ENCODE measurements around the gene GRM8.
"Not testable (repeated sequence)": the region's sequence is repeated elsewhere in the genome, so short reads cannot be mapped to it uniquely, and the experiment has no call there.

The GRM8 gene

GRCh38 chr7:126881908-126882307 is 370.8 kb downstream of the GRM8 start:
- not testable (repeated sequence) for H3K27me3 ChIP-seq (ENCODE audit: insufficient read depth, insufficient read length); H3K9ac ChIP-seq (ENCODE audit: insufficient read length, low read depth); H3K4me1 ChIP-seq (ENCODE audit: insufficient read depth, insufficient read length); H3K4me3 ChIP-seq (ENCODE audit: insufficient read length, low read depth); H3K9me3 ChIP-seq (ENCODE audit: insufficient read depth, low read length); DNase-seq (ENCODE audit: low read depth, low spot score); H3K36me3 ChIP-seq (ENCODE audit: insufficient read depth, insufficient read length, low read length)

DNA sequence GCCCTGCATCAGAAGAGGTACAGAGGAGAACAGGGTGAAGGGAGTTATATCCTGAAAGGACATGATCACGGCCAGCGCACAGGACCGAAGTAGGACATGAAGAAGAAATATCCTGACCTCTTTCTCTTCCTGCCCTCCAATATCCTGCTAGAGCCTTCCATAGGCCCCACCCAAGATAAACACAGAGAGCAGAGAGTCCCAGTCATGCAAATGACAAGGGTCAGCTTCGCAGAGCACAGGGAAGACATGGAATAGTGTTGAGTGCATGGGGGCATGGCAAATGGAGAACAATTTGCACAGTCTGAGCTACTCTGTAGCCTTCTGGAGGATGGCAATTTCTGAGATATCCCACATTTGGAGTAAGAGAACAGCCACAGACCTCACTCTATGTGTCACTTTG is 371.4 kb downstream of the GRM8 start:
- Histone ChIP-seq H3K4me3 (ENCODE audit: insufficient read length, low read depth) (no peak overlapping the region), H3K4me1 (ENCODE audit: insufficient read depth, insufficient read length) (no peaks in the 10 kb centered on the region), H3K36me3 (ENCODE audit: insufficient read depth, insufficient read length, low read length) (no peaks in the 10 kb centered on the region), H3K27me3 (ENCODE audit: insufficient read depth, insufficient read length) (no peaks in the 10 kb centered on the region), H3K9me3 (ENCODE audit: insufficient read depth, low read length) (no peaks in the 10 kb centered on the region), H3K9ac (ENCODE audit: insufficient read length, low read depth) (no peak overlapping the region)
- DNase-seq (ENCODE audit: low read depth, low spot score): no peak
- no peak for TF ChIP-seq YY1 (IDR thresholded peaks at IDR 0.05; ENCODE audit: insufficient read depth, insufficient read length)
- no peak for TF ChIP-seq SUZ12 (IDR thresholded peaks at IDR 0.05; ENCODE audit: extremely low read depth, insufficient read depth, insufficient read length)
- TF ChIP-seq ZNF274 (IDR thresholded peaks at IDR 0.05; ENCODE audit: low read depth, low read length): no peak

DNA sequence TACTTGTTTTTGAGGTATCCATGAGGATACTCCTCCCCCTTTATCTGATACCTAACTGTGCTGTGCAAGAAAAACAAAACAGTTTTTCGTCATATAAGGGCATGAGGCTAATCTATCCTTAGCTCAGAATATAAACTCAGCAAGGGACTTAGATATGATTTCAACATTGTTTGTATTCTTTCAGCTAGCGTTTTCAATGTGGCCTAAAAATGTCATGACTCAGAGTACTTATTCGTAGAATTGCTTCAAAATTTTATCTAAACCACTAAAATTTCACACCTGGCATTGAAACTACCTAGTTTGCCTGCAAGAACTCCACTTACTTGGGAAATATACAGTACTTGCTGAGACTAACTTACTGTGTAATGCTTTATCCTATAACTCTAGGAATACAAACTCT is 376.2 kb downstream of the GRM8 start:
- H3K4me3 ChIP-seq (ENCODE audit: insufficient read length, low read depth); H3K27me3 ChIP-seq (ENCODE audit: insufficient read depth, insufficient read length); H3K9ac ChIP-seq (ENCODE audit: insufficient read length, low read depth); H3K36me3 ChIP-seq (ENCODE audit: insufficient read depth, insufficient read length, low read length); H3K9me3 ChIP-seq (ENCODE audit: insufficient read depth, low read length); DNase-seq (ENCODE audit: low read depth, low spot score); H3K4me1 ChIP-seq (ENCODE audit: insufficient read depth, insufficient read length): not testable (repeated sequence)

GRCh38 chr7:126856691-126857291 is 395.9 kb downstream of the GRM8 start:
- Histone ChIP-seq H3K9ac (ENCODE audit: insufficient read length, low read depth) (no peak overlapping the region), H3K36me3 (ENCODE audit: insufficient read depth, insufficient read length, low read length) (no peaks in the 10 kb centered on the region), H3K4me3 (ENCODE audit: insufficient read length, low read depth) (no peak overlapping the region), H3K27me3 (ENCODE audit: insufficient read depth, insufficient read length) (no peaks in the 10 kb centered on the region), H3K4me1 (ENCODE audit: insufficient read depth, insufficient read length) (no peaks in the 10 kb centered on the region), H3K9me3 (ENCODE audit: insufficient read depth, low read length) (no peaks in the 10 kb centered on the region)
- TF ChIP-seq ZNF274 (IDR thresholded peaks at IDR 0.05; ENCODE audit: low read depth, low read length) (no peak), YY1 (IDR thresholded peaks at IDR 0.05; ENCODE audit: insufficient read depth, insufficient read length) (no peak), SUZ12 (IDR thresholded peaks at IDR 0.05; ENCODE audit: extremely low read depth, insufficient read depth, insufficient read length) (no peak)
- DNase-seq (ENCODE audit: low read depth, low spot score): peak; percentile 33

DNA sequence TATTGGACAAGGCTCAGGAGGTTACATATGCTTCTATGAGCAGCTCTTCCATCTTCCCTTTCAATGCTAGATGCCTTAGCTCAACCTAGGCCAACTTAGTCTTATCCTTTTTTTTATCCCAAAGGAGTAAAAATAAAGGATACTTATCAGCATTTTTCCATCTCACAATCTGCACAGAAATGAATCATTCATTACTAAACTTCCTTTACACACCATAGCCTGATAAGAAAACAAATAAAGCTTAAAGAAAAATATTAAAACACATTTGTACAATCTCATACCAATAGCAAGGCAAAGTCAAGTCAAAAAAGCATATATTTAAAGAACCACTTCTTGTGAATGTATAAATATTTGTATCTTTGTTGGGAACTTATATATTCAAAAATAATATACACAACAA is 407.4 kb downstream of the GRM8 start:
- no peak for TF ChIP-seq ZNF274 (IDR thresholded peaks at IDR 0.05; ENCODE audit: low read depth, low read length)
- TF ChIP-seq SUZ12 (IDR thresholded peaks at IDR 0.05; ENCODE audit: extremely low read depth, insufficient read depth, insufficient read length): no peak
- Histone ChIP-seq H3K9me3 (ENCODE audit: insufficient read depth, low read length) (no peaks in the 10 kb centered on the region), H3K27me3 (ENCODE audit: insufficient read depth, insufficient read length) (no peaks in the 10 kb centered on the region), H3K4me3 (ENCODE audit: insufficient read length, low read depth) (no peak overlapping the region), H3K4me1 (ENCODE audit: insufficient read depth, insufficient read length) (no peaks in the 10 kb centered on the region), H3K9ac (ENCODE audit: insufficient read length, low read depth) (no peak overlapping the region), H3K36me3 (ENCODE audit: insufficient read depth, insufficient read length, low read length) (no peaks in the 10 kb centered on the region)
- no peak for DNase-seq (ENCODE audit: low read depth, low spot score)

DNA sequence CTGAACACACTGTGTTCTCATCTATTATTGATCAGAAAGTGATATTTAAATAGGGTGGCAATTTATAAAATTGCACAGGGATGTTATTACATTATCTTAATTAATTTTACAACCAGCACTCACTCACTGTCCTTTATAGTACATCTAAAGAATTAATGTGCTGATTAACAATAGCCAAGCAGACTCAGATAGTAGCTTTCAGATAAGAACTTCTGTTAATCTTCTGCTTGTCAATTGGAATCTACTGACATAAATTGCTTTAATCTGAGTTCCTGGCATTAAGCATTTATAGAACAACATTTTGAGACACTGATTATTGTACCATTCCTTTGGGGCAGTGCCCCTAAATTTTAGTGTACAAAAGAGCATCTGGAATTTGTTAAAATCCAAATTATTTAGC is 408.9 kb downstream of the GRM8 start:
- Histone ChIP-seq H3K36me3 (ENCODE audit: insufficient read depth, insufficient read length, low read length) (no peaks in the 10 kb centered on the region), H3K27me3 (ENCODE audit: insufficient read depth, insufficient read length) (no peaks in the 10 kb centered on the region), H3K9me3 (ENCODE audit: insufficient read depth, low read length) (no peaks in the 10 kb centered on the region), H3K4me3 (ENCODE audit: insufficient read length, low read depth) (no peak overlapping the region), H3K9ac (ENCODE audit: insufficient read length, low read depth) (no peak overlapping the region), H3K4me1 (ENCODE audit: insufficient read depth, insufficient read length) (no peaks in the 10 kb centered on the region)
- TF ChIP-seq YY1 (IDR thresholded peaks at IDR 0.05; ENCODE audit: insufficient read depth, insufficient read length) (no peak), ZNF274 (IDR thresholded peaks at IDR 0.05; ENCODE audit: low read depth, low read length) (no peak), SUZ12 (IDR thresholded peaks at IDR 0.05; ENCODE audit: extremely low read depth, insufficient read depth, insufficient read length) (no peak)
- DNase-seq (ENCODE audit: low read depth, low spot score): no peak

DNA sequence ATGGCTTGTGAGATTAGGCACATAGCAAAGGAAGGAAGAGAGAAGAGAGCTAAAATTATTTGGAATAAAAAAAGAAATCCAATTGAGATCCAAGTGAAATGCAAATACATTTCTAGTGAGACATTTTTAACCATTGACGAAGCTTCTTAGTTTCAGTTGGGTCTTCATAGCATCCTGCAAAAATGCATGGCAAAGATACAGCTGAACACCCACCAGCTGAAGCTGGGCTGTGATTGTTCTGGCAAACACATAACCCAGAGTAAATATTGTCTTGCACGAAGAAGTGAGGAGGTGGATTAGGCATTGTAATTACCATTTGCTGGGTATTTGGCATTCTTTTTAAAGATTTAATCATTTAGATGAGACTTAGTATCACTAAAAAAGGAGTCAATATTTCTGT is 409.4 kb downstream of the GRM8 start:
- no peak overlapping the region for H3K9ac ChIP-seq (ENCODE audit: insufficient read length, low read depth)
- no peak for DNase-seq (ENCODE audit: low read depth, low spot score)
- H3K27me3 ChIP-seq (ENCODE audit: insufficient read depth, insufficient read length): no peaks in the 10 kb centered on the region
- H3K4me3 ChIP-seq (ENCODE audit: insufficient read length, low read depth): no peak overlapping the region
- H3K36me3 ChIP-seq (ENCODE audit: insufficient read depth, insufficient read length, low read length): no peaks in the 10 kb centered on the region
- no peaks in the 10 kb centered on the region for H3K9me3 ChIP-seq (ENCODE audit: insufficient read depth, low read length)
- H3K4me1 ChIP-seq (ENCODE audit: insufficient read depth, insufficient read length): no peaks in the 10 kb centered on the region
- TF ChIP-seq YY1 (IDR thresholded peaks at IDR 0.05; ENCODE audit: insufficient read depth, insufficient read length): no peak
- no peak for TF ChIP-seq SUZ12 (IDR thresholded peaks at IDR 0.05; ENCODE audit: extremely low read depth, insufficient read depth, insufficient read length)
- TF ChIP-seq ZNF274 (IDR thresholded peaks at IDR 0.05; ENCODE audit: low read depth, low read length): no peak

GRCh38 chr7:126842451-126842850 is 410.3 kb downstream of the GRM8 start:
- Histone ChIP-seq H3K4me1 (ENCODE audit: insufficient read depth, insufficient read length) (no peaks in the 10 kb centered on the region), H3K9ac (ENCODE audit: insufficient read length, low read depth) (no peak overlapping the region), H3K36me3 (ENCODE audit: insufficient read depth, insufficient read length, low read length) (no peaks in the 10 kb centered on the region), H3K27me3 (ENCODE audit: insufficient read depth, insufficient read length) (no peaks in the 10 kb centered on the region), H3K4me3 (ENCODE audit: insufficient read length, low read depth) (no peak overlapping the region), H3K9me3 (ENCODE audit: insufficient read depth, low read length) (no peaks in the 10 kb centered on the region)
- DNase-seq (ENCODE audit: low read depth, low spot score): no peak
- TF ChIP-seq YY1 (IDR thresholded peaks at IDR 0.05; ENCODE audit: insufficient read depth, insufficient read length) (no peak), SUZ12 (IDR thresholded peaks at IDR 0.05; ENCODE audit: extremely low read depth, insufficient read depth, insufficient read length) (no peak)
